IMR-90 (cell line): ENCODE measurements around the gene MAPRE3. TPM values are rescaled to one million over a fixed set of nuclear protein-coding genes. Genes with fewer than 3 reads are reported as not detected.

Source experiments
- ATAC-seq: fragments of 200-7000 bp; cut with Tn5 transposase; 2 replicates; pipeline ENCODE4 v1.9.1; 2020; ENCODE audit warnings: low read depth, mild to moderate bottlenecking, moderate library complexity
- BruUV-seq: library from RNA; stranded (reverse); fragments of 400-500 nt; replicated peaks from 2 replicates; lab custom pipeline; 2021; lab: Mats Ljungman, UMichigan
- CTCF ChIA-PET: fragments of 300-600 bp; formaldehyde crosslinking; extraction: SDS; loops from one replicate; lab custom pipeline; 2021; ENCODE audit warnings: antibody characterized with exemption; lab: Yijun Ruan, JAX
- POLR2A ChIA-PET: fragments of 300-600 bp; sonication (Branson Sonifier 250); formaldehyde crosslinking; loops from one replicate; lab custom pipeline; 2022; ENCODE audit warnings: antibody characterized with exemption; ENCODE audit not compliant: unreplicated experiment; lab: Charles Lee
- DNase-seq: peaks from one replicate; pipeline ENCODE4 v3.0.0; 2013
- H2AFZ ChIP-seq: replicated peaks from 2 replicates; pipeline ENCODE3; 2013; ENCODE audit warnings: low read length, mild to moderate bottlenecking; ENCODE audit not compliant: poor library complexity
- H2AK5ac ChIP-seq: 2 replicates; pipeline ENCODE4 v1.6.1; 2013; ENCODE audit warnings: low read depth, low read length, inconsistent platforms
- H2AK9ac ChIP-seq: replicated peaks from 2 replicates; pipeline ENCODE3; 2013; ENCODE audit warnings: mild to moderate bottlenecking, low read depth, low read length, moderate library complexity; ENCODE audit not compliant: poor library complexity
- H2BK120ac ChIP-seq: 2 replicates; pipeline ENCODE4 v1.6.1; 2013; ENCODE audit warnings: low read depth, low read length, inconsistent platforms
- H2BK15ac ChIP-seq: 3 replicates; pipeline ENCODE4 v1.6.1; 2013; ENCODE audit warnings: low read depth, low read length, inconsistent platforms
- H2BK20ac ChIP-seq: 2 replicates; pipeline ENCODE4 v1.6.1; 2013; ENCODE audit warnings: low read depth, mild to moderate bottlenecking, inconsistent platforms, low read length, moderate library complexity
- H2BK5ac ChIP-seq: 2 replicates; pipeline ENCODE4 v1.6.1; 2013; ENCODE audit warnings: mild to moderate bottlenecking, low read depth, low read length, inconsistent platforms; ENCODE audit not compliant: poor library complexity, severe bottlenecking
- H3K14ac ChIP-seq: replicated peaks from 2 replicates; pipeline ENCODE4 v1.6.1; 2013; ENCODE audit warnings: low read depth, low read length, inconsistent platforms
- H3K18ac ChIP-seq: 2 replicates; pipeline ENCODE4 v1.6.1; 2013; ENCODE audit warnings: low read depth, low read length, control low read depth
- H3K23ac ChIP-seq: 2 replicates; pipeline ENCODE4 v1.6.1; 2013; ENCODE audit warnings: low read depth, low read length, inconsistent platforms
- H3K27ac ChIP-seq: 2 replicates; pipeline ENCODE4 v1.5.1; 2013; ENCODE audit warnings: mild to moderate bottlenecking, control low read depth, low read length; ENCODE audit not compliant: insufficient read depth
- H3K27me3 ChIP-seq: 2 replicates; pipeline ENCODE4 v1.6.1; 2013; ENCODE audit warnings: low read length; ENCODE audit not compliant: control insufficient read depth, insufficient read depth
- H3K36me3 ChIP-seq: 2 replicates; pipeline ENCODE4 v1.6.1; 2013; ENCODE audit warnings: low read length, mixed read lengths; ENCODE audit not compliant: control insufficient read depth, insufficient read depth
- H3K4ac ChIP-seq: 2 replicates; pipeline ENCODE4 v1.6.1; 2013; ENCODE audit warnings: low read depth, low read length, inconsistent platforms
- H3K4me1 ChIP-seq: 2 replicates; pipeline ENCODE4 v1.6.1; 2013; ENCODE audit warnings: low read length, mixed read lengths; ENCODE audit not compliant: control insufficient read depth, insufficient read depth
- H3K4me2 ChIP-seq: 2 replicates; pipeline ENCODE4 v1.6.1; 2013; ENCODE audit warnings: low read depth, mild to moderate bottlenecking, control low read depth, low read length, moderate library complexity
- H3K4me3 ChIP-seq: 2 replicates; pipeline ENCODE4 v1.5.1; 2013; ENCODE audit warnings: low read depth, mild to moderate bottlenecking, control low read depth, low read length, moderate library complexity; ENCODE audit not compliant: insufficient read depth
- H3K56ac ChIP-seq: 2 replicates; pipeline ENCODE4 v1.6.1; 2013; ENCODE audit warnings: low read length, inconsistent platforms; ENCODE audit not compliant: insufficient read depth; ENCODE audit errors: extremely low read depth
- H3K79me1 ChIP-seq, 2 experiments: 2 replicates each; pipeline ENCODE4 v1.6.1; 2013; ENCODE audit warnings: low read length in 2 of 2, inconsistent platforms in 1 of 2, low read depth in 1 of 2
- H3K9ac ChIP-seq: 2 replicates; pipeline ENCODE4 v1.6.1; 2013; ENCODE audit warnings: low read depth, low read length, control low read depth
- H3K9me1 ChIP-seq: 2 replicates; pipeline ENCODE4 v1.6.1; 2013; ENCODE audit warnings: low read length, inconsistent platforms; ENCODE audit not compliant: insufficient read depth
- H3K9me3 ChIP-seq: 2 replicates; pipeline ENCODE4 v1.6.1; 2013; ENCODE audit warnings: low read length; ENCODE audit not compliant: control insufficient read depth, insufficient read depth
- H4K20me1 ChIP-seq: 2 replicates; pipeline ENCODE4 v1.6.1; 2013; ENCODE audit warnings: low read length, inconsistent platforms; ENCODE audit not compliant: insufficient read depth
- H4K5ac ChIP-seq: 2 replicates; pipeline ENCODE4 v1.6.1; 2013; ENCODE audit warnings: mild to moderate bottlenecking, low read depth, low read length, control low read depth
- H4K8ac ChIP-seq, 2 experiments: 2 replicates each; pipeline ENCODE4 v1.6.1; 2013; ENCODE audit warnings: low read depth in 2 of 2, low read length in 2 of 2, control low read depth in 1 of 2, inconsistent platforms in 1 of 2
- H4K91ac ChIP-seq: 2 replicates; pipeline ENCODE4 v1.6.1; 2013; ENCODE audit warnings: low read depth, low read length, inconsistent platforms; ENCODE audit not compliant: insufficient read depth
- CEBPB ChIP-seq: IDR thresholded peaks from 2 replicates; pipeline ENCODE4 v1.6.1; 2012; ENCODE audit warnings: low read depth, low read length, improper control_type of control experiment
- CHD1 ChIP-seq: IDR thresholded peaks from 2 replicates; pipeline ENCODE4 v1.6.1; 2012; ENCODE audit warnings: low read depth, low read length, improper control_type of control experiment
- FOS ChIP-seq: fragments of 150-350 bp; IDR thresholded peaks from 2 replicates; pipeline ENCODE4 v1.6.1; 2016; ENCODE audit warnings: low read depth, low read length
- MAFK ChIP-seq: IDR thresholded peaks from 2 replicates; pipeline ENCODE4 v1.6.1; 2012; ENCODE audit warnings: low read depth, low read length, improper control_type of control experiment
- MXI1 ChIP-seq: IDR thresholded peaks from 2 replicates; pipeline ENCODE4 v1.6.1; 2012; ENCODE audit warnings: low read depth, mild to moderate bottlenecking, low read length, moderate library complexity, borderline replicate concordance
- NFE2L2 ChIP-seq: fragments of 150-350 bp; IDR thresholded peaks from 2 replicates; pipeline ENCODE4 v1.6.1; 2016; ENCODE audit warnings: low read depth, mild to moderate bottlenecking, low read length
- RAD21 ChIP-seq: IDR thresholded peaks from 2 replicates; pipeline ENCODE4 v1.6.1; 2012; ENCODE audit warnings: low read length, improper control_type of control experiment
- RCOR1 ChIP-seq: IDR thresholded peaks from 2 replicates; pipeline ENCODE4 v1.6.1; 2012; ENCODE audit warnings: mild to moderate bottlenecking, low read length, improper control_type of control experiment; ENCODE audit not compliant: insufficient replicate concordance
- SMC3 ChIP-seq: fragments of 150-350 bp; IDR thresholded peaks from 2 replicates; pipeline ENCODE4 v1.6.1; 2016; ENCODE audit warnings: low read depth, mild to moderate bottlenecking, antibody characterized with exemption, low read length, moderate library complexity
- WGBS, 2 experiments: methylation state at CpG; one replicate each; pipeline versions ENCODE4 v1.1.5 to v1.1.7; 2013; ENCODE audit warnings: missing lambda C conversion rate in 2 of 2; ENCODE audit not compliant: insufficient read length in 1 of 2; ENCODE audit errors: extremely low coverage in 2 of 2; 5-methylcytosine and 5-hydroxymethylcytosine counted together
- dilution Hi-C: fragments of 300-500 bp; cut with HindIII; formaldehyde crosslinking; loops from one replicate; pipeline ENCODE4 v1.14.3; 2018; ENCODE audit warnings: low sequenced_read_pairs; ENCODE audit not compliant: unreplicated experiment
- in situ Hi-C: fragments of 300-500 bp; cut with MboI; formaldehyde crosslinking; loops from 3 replicates; pipeline ENCODE4 v1.14.3; 2019; ENCODE audit warnings: low sequenced_read_pairs, inconsistent platforms, mixed read lengths
- intact Hi-C: fragments of 100-400 bp; cut with micrococcal nuclease; formaldehyde crosslinking; loops from 2 replicates; pipeline ENCODE4 v1.10.0; 2022
- polyA plus RNA-seq, 3 experiments: library from polyadenylated mRNA; depleted of rRNA; stranded (reverse); fragments of >200 nt; gene quantifications; 2 replicates each; pipeline ENCODE4 v1.2.3, GENCODE V29; 2012; ENCODE audit warnings: low replicate concordance in 1 of 3
- total RNA-seq: library from RNA; depleted of rRNA; stranded (reverse); fragments of >200 nt; gene quantifications from 2 replicates; pipeline ENCODE4 v1.2.3, GENCODE V29; 2012
- TF ChIP-seq, protein P1 (sequence below): fragments of 150-350 bp; IDR thresholded peaks from 2 replicates; pipeline ENCODE4 v1.6.1; 2016; ENCODE audit warnings: low read depth, mild to moderate bottlenecking, low read length, moderate library complexity, borderline replicate concordance

MAPRE3 gene
- total and polyA plus RNA-seq, 2 of the 4 experiments (the other 2 are of a cell fraction) = 1.8 to 20.3 TPM

DNA sequence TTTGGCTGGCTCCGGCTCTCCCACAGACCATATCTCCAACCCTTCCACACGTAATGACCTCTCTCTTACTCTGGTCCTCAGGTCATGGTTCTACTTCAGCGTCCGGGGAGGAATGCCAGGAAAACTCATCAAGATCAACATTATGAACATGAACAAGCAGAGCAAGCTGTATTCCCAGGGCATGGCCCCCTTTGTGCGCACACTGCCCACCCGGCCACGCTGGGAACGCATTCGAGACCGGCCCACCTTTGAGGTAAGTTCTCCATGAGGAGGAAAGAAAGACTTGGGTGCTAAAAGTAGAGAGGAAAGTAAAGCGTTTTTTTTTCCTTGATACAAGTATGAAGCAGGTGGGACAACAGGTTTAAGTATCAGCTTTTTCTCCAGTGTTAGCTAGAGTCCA lies 82.9 kb downstream of the MAPRE3 start:
- TF ChIP-seq CEBPB (no peak), RAD21 (no peak), RCOR1 (no peak), CHD1 (no peak), MXI1 (no peak), MAFK (no peak), NFE2L2 (no peak), FOS (no peak), SMC3 (no peak)
- TF ChIP-seq, protein P1, sequence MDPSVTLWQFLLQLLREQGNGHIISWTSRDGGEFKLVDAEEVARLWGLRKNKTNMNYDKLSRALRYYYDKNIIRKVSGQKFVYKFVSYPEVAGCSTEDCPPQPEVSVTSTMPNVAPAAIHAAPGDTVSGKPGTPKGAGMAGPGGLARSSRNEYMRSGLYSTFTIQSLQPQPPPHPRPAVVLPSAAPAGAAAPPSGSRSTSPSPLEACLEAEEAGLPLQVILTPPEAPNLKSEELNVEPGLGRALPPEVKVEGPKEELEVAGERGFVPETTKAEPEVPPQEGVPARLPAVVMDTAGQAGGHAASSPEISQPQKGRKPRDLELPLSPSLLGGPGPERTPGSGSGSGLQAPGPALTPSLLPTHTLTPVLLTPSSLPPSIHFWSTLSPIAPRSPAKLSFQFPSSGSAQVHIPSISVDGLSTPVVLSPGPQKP = no peak
- no TSS peak for BruUV-seq
- dilution Hi-C loops = no loop called here

More for the DNA sequence above, 82.9 kb downstream of the MAPRE3 start:
- Histone ChIP-seq H3K79me1 (peaks cover 0 to 26% of the 10 kb centered on the region in 2 experiments; a peak in 2 of 4 replicates), H3K27me3 (no peaks in the 10 kb centered on the region), H2AK9ac (no peak overlapping the region), H2BK120ac (no peak overlapping the region), H4K20me1 (peaks cover 13% of the 10 kb centered on the region), H3K4me1 (peaks cover 5% of the 10 kb centered on the region), H3K36me3 (peaks cover 29% of the 10 kb centered on the region), H3K4me3 (no peak overlapping the region), H3K9me1 (peaks cover 12% of the 10 kb centered on the region), H3K9me3 (no peaks in the 10 kb centered on the region), H3K23ac (no peak overlapping the region), H3K18ac (no peak overlapping the region), H4K5ac (no peak overlapping the region), H4K91ac (no peak overlapping the region), H3K27ac (no peak overlapping the region), H2BK15ac (no peak overlapping the region), H4K8ac (no peak overlapping the region), H3K9ac (no peak overlapping the region), H2BK20ac (no peak overlapping the region), H3K14ac (no peak overlapping the region), H2AFZ (no peak overlapping the region), H3K4ac (no peak overlapping the region), H3K56ac (no peak overlapping the region), H2BK5ac (no peak overlapping the region), H3K4me2 (no peak overlapping the region), H2AK5ac (no peak overlapping the region)
- DNase-seq (no peak), ATAC-seq (no peak)
- 63% methylated on average over 4 of the region's 11 CpGs; no CpG with 5 or more reads in 1 of the 2 experiments for WGBS, 2 experiments
- in situ Hi-C loops = no loop called here
- ChIA-PET CTCF (no interaction called here), POLR2A (no interaction called here)
- intact Hi-C loops = no loop called here
